Pons (tissue), 1 donor: ENCODE results near the gene LY86.

Experiments used
- DNase-seq: peaks from one replicate; pipeline ENCODE4 v3.0.0-alpha.2; 2016; ENCODE audit warnings: low spot score

LY86 gene

GRCh38 chr6:6623553-6623952, 35.0 kb downstream of the LY86 start:
- no peak for DNase-seq

GRCh38 chr6:6624269-6624990, 35.9 kb downstream of the LY86 start:
- DNase-seq = no peak

- DNase-seq = no peak
These were observed 37.7 kb downstream of the LY86 start for GRCh38 chr6:6626187-6626586.

GRCh38 chr6:6629402-6629801, 40.9 kb downstream of the LY86 start:
- DNase-seq = no peak

GRCh38 chr6:6631053-6631452, 42.5 kb downstream of the LY86 start:
- no peak for DNase-seq

GRCh38 chr6:6631534-6632276, 43.2 kb downstream of the LY86 start:
- DNase-seq = no peak

- DNase-seq = no peak
These were observed 45.6 kb downstream of the LY86 start for GRCh38 chr6:6633898-6634734.

- no peak for DNase-seq
These were observed 46.2 kb downstream of the LY86 start for GRCh38 chr6:6634735-6635075.

- DNase-seq = no peak
These were observed 46.8 kb downstream of the LY86 start for GRCh38 chr6:6635291-6635690.

GRCh38 chr6:6635869-6636268, 47.3 kb downstream of the LY86 start:
- DNase-seq = no peak

- DNase-seq = no peak
These were observed 51.1 kb downstream of the LY86 start for GRCh38 chr6:6639572-6639971.

- no peak for DNase-seq
These were observed 52.4 kb downstream of the LY86 start for GRCh38 chr6:6640926-6641325.

GRCh38 chr6:6643398-6643797, 54.9 kb downstream of the LY86 start:
- DNase-seq = no peak

- no peak for DNase-seq
These were observed 56.9 kb downstream of the LY86 start for GRCh38 chr6:6645261-6645917.

- no peak for DNase-seq
These were observed 57.9 kb downstream of the LY86 start for GRCh38 chr6:6646384-6646783.

- no peak for DNase-seq
These were observed 58.3 kb downstream of the LY86 start for GRCh38 chr6:6646859-6647258.

- DNase-seq = no peak
These were observed 60.3 kb downstream of the LY86 start for GRCh38 chr6:6648692-6649343.

- DNase-seq = no peak
These were observed 61.4 kb downstream of the LY86 start for GRCh38 chr6:6649824-6650349.

GRCh38 chr6:6650839-6651238, 62.3 kb downstream of the LY86 start:
- DNase-seq = no peak

- DNase-seq = no peak
These were observed 62.8 kb downstream of the LY86 start for GRCh38 chr6:6651335-6651734.

GRCh38 chr6:6652932-6653331, 64.4 kb downstream of the LY86 start:
- no peak for DNase-seq
